IPS-15b (cell line): ENCODE results near the gene COL4A1.

Experiments used
- H3K27me3 ChIP-seq: one replicate; pipeline ENCODE4 v1.6.1; 2013; ENCODE audit warnings: low read length; ENCODE audit not compliant: control insufficient read depth, insufficient read depth
- H3K36me3 ChIP-seq: one replicate; pipeline ENCODE4 v1.6.1; 2013; ENCODE audit warnings: low read length; ENCODE audit not compliant: control insufficient read depth, insufficient read depth
- H3K4me1 ChIP-seq: one replicate; pipeline ENCODE4 v1.6.1; 2013; ENCODE audit warnings: mild to moderate bottlenecking, low read length; ENCODE audit not compliant: control insufficient read depth, insufficient read depth
- H3K4me3 ChIP-seq: one replicate; pipeline ENCODE4 v1.5.1; 2013; ENCODE audit warnings: low read depth, low read length
- H3K9ac ChIP-seq: one replicate; pipeline ENCODE4 v1.6.1; 2013; ENCODE audit warnings: low read depth, mild to moderate bottlenecking, low read length
- H3K9me3 ChIP-seq: one replicate; pipeline ENCODE4 v1.6.1; 2013; ENCODE audit warnings: mild to moderate bottlenecking, low read length; ENCODE audit not compliant: control insufficient read depth, insufficient read depth

The COL4A1 gene

GRCh38 chr13:110263404-110263803, 43.6 kb downstream of the COL4A1 start:
- Histone ChIP-seq H3K4me1 (peaks cover 4% of the 10 kb centered on the region), H3K9ac (no peak overlapping the region), H3K9me3 (no peaks in the 10 kb centered on the region), H3K4me3 (no peak overlapping the region), H3K27me3 (no peaks in the 10 kb centered on the region), H3K36me3 (no peaks in the 10 kb centered on the region)

GRCh38 chr13:110262508-110263291, 44.3 kb downstream of the COL4A1 start:
- Histone ChIP-seq H3K36me3 (no peaks in the 10 kb centered on the region), H3K9me3 (no peaks in the 10 kb centered on the region), H3K4me3 (no peak overlapping the region), H3K4me1 (peaks cover 4% of the 10 kb centered on the region), H3K9ac (no peak overlapping the region), H3K27me3 (no peaks in the 10 kb centered on the region)

GRCh38 chr13:110262082-110262436, 44.9 kb downstream of the COL4A1 start:
- Histone ChIP-seq H3K4me3 (no peak overlapping the region), H3K36me3 (no peaks in the 10 kb centered on the region), H3K4me1 (peaks cover 4% of the 10 kb centered on the region), H3K9me3 (no peaks in the 10 kb centered on the region), H3K27me3 (no peaks in the 10 kb centered on the region), H3K9ac (no peak overlapping the region)

GRCh38 chr13:110261166-110262081, 45.5 kb downstream of the COL4A1 start:
- H3K9ac ChIP-seq: no peak overlapping the region
- no peaks in the 10 kb centered on the region for H3K9me3 ChIP-seq
- H3K36me3 ChIP-seq: no peaks in the 10 kb centered on the region
- no peak overlapping the region for H3K4me3 ChIP-seq
- peaks cover 4% of the 10 kb centered on the region for H3K4me1 ChIP-seq
- no peaks in the 10 kb centered on the region for H3K27me3 ChIP-seq

- no peak overlapping the region for H3K4me3 ChIP-seq
- no peaks in the 10 kb centered on the region for H3K36me3 ChIP-seq
- no peaks in the 10 kb centered on the region for H3K27me3 ChIP-seq
- peaks cover 4% of the 10 kb centered on the region for H3K4me1 ChIP-seq
- no peak overlapping the region for H3K9ac ChIP-seq
- no peaks in the 10 kb centered on the region for H3K9me3 ChIP-seq
Observed at GRCh38 chr13:110259651-110260050, 47.3 kb downstream of the COL4A1 start.

- Histone ChIP-seq H3K9ac (no peak overlapping the region), H3K27me3 (no peaks in the 10 kb centered on the region), H3K36me3 (no peaks in the 10 kb centered on the region), H3K9me3 (no peaks in the 10 kb centered on the region), H3K4me1 (peaks cover 4% of the 10 kb centered on the region), H3K4me3 (no peak overlapping the region)
Observed at GRCh38 chr13:110258876-110259631, 47.9 kb downstream of the COL4A1 start.

- Histone ChIP-seq H3K36me3 (no peaks in the 10 kb centered on the region), H3K4me3 (no peak overlapping the region), H3K9me3 (no peaks in the 10 kb centered on the region), H3K4me1 (peaks cover 4% of the 10 kb centered on the region), H3K27me3 (no peaks in the 10 kb centered on the region), H3K9ac (no peak overlapping the region)
Observed at GRCh38 chr13:110257408-110257807, 49.5 kb downstream of the COL4A1 start.

GRCh38 chr13:110256126-110256905, 50.6 kb downstream of the COL4A1 start:
- Histone ChIP-seq H3K27me3 (no peaks in the 10 kb centered on the region), H3K36me3 (no peaks in the 10 kb centered on the region), H3K4me1 (peaks cover 2% of the 10 kb centered on the region), H3K4me3 (no peak overlapping the region), H3K9me3 (no peaks in the 10 kb centered on the region), H3K9ac (no peak overlapping the region)

- no peak overlapping the region for H3K9ac ChIP-seq
- no peaks in the 10 kb centered on the region for H3K36me3 ChIP-seq
- H3K9me3 ChIP-seq: no peaks in the 10 kb centered on the region
- no peak overlapping the region for H3K4me3 ChIP-seq
- no peaks in the 10 kb centered on the region for H3K27me3 ChIP-seq
- no peaks in the 10 kb centered on the region for H3K4me1 ChIP-seq
Observed at GRCh38 chr13:110254751-110255553, 52.0 kb downstream of the COL4A1 start.

GRCh38 chr13:110254151-110254679, 52.7 kb downstream of the COL4A1 start:
- H3K4me3 ChIP-seq: no peak overlapping the region
- H3K4me1 ChIP-seq: no peaks in the 10 kb centered on the region
- no peak overlapping the region for H3K9ac ChIP-seq
- no peaks in the 10 kb centered on the region for H3K27me3 ChIP-seq
- H3K36me3 ChIP-seq: no peaks in the 10 kb centered on the region
- H3K9me3 ChIP-seq: no peaks in the 10 kb centered on the region
